GM21423 (cell line): ENCODE data around the gene SIGLEC9.

Experiments used
- ATAC-seq: cut with Tn5 transposase; IDR thresholded peaks from one replicate; pipeline ENCODE4 v1.9.1; 2021; ENCODE audit warnings: mild to moderate bottlenecking, moderate library complexity; ENCODE audit not compliant: unreplicated experiment

Gene SIGLEC9

DNA sequence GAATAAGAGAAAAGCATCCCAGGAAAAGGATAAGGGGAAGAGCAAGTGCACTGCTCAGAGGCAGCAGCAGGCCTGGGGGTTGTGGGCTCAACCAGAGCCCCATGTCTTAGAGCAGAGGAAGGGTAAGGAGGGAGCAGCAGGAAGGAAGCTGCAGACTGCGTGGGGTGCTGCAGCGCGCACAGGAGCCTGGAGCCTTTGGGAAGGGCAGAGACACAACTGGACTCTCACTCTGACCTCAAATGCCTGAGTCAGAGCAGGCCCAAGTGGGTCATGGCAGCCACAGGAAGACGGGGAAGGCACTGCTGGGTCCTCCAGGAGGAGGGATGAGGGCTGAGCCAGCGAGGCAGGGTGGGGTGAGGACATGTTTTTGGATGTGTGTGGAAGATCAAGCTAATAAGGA is 49.0 kb downstream of the SIGLEC9 start:
- ATAC-seq, result no peak

DNA sequence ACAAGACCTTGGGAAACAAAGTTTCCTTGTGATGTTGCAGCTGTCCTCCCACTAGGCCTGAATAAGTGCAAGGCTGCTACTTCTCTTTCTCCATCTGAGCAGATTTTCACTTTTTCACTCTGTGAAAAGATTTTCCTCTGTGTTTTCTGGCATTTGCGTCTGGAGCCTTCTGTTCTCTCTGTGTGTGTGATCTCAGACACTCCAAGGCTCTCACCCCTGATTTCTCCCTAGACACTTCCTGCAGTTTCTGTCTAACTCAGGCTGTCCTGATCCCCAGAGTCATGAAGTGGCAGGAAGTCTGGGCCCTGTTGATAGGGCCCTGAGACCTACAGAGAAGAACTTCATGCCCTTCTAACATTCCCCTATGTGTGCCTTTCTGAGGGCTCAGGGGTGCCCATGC is 54.5 kb downstream of the SIGLEC9 start:
- ATAC-seq, result no peak
